BE2C (cell line): ENCODE data around the gene AEBP1.
A peak's percentile ranks its signal among the peaks of the same experiment; 100 is the strongest.

ENCODE experiments used
- DNase-seq: peaks from one replicate; pipeline ENCODE4 v3.0.0-alpha.2; 2020
- H3K27me3 ChIP-seq: fragments of 250-450 bp; sonication (Bioruptor Pico); 2 replicates; pipeline ENCODE4 v1.5.1; 2020; ENCODE audit warnings: mild to moderate bottlenecking
- H3K36me3 ChIP-seq: fragments of 250-450 bp; sonication (Bioruptor Pico); 2 replicates; pipeline ENCODE4 v1.5.1; 2020; ENCODE audit warnings: mild to moderate bottlenecking
- H3K4me1 ChIP-seq: fragments of 250-450 bp; sonication (Bioruptor Pico); 2 replicates; pipeline ENCODE4 v1.5.1; 2020
- H3K4me3 ChIP-seq: 2 replicates; pipeline ENCODE4 v1.5.1; 2011; ENCODE audit warnings: low read depth, low read length
- H3K9me3 ChIP-seq: fragments of 250-450 bp; sonication (Bioruptor Pico); 2 replicates; pipeline ENCODE4 v1.5.1; 2020
- TF ChIP-seq, protein P1 (sequence below): IDR thresholded peaks from 2 replicates; pipeline ENCODE4 v1.5.1; 2012; ENCODE audit warnings: mild to moderate bottlenecking, low read depth, low read length

AEBP1 gene

DNA sequence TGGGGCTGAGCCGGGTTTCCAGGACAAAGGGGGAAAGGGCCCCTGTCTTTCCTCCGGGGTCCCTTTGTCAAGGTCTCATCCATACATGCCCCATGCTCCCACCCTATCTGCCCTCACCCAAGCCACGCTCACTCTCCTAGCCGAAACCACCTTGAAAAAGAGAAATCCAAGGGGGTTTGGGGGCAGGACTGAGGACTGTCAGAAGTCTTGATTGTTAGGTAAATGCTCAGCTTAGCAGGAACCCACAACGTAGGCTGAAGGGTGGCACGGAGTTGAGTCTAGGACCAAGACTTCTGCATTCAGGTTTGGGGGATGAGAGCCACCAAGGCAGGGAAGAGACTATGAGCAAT is 38.1 kb upstream of the AEBP1 start:
- DNase-seq, result no peak
- no peaks in the 10 kb centered on the region for H3K9me3 ChIP-seq
- 0 out of 2 replicates have a peak, but pooled peaks cover under 1% of the 10 kb centered on the region for H3K36me3 ChIP-seq
- peak overlapping the region; percentile 66; the same call in 1 of the 2 replicates for H3K4me3 ChIP-seq
- peaks cover 14% of the 10 kb centered on the region for H3K4me1 ChIP-seq
- no peaks in the 10 kb centered on the region for H3K27me3 ChIP-seq
- TF ChIP-seq, protein P1, sequence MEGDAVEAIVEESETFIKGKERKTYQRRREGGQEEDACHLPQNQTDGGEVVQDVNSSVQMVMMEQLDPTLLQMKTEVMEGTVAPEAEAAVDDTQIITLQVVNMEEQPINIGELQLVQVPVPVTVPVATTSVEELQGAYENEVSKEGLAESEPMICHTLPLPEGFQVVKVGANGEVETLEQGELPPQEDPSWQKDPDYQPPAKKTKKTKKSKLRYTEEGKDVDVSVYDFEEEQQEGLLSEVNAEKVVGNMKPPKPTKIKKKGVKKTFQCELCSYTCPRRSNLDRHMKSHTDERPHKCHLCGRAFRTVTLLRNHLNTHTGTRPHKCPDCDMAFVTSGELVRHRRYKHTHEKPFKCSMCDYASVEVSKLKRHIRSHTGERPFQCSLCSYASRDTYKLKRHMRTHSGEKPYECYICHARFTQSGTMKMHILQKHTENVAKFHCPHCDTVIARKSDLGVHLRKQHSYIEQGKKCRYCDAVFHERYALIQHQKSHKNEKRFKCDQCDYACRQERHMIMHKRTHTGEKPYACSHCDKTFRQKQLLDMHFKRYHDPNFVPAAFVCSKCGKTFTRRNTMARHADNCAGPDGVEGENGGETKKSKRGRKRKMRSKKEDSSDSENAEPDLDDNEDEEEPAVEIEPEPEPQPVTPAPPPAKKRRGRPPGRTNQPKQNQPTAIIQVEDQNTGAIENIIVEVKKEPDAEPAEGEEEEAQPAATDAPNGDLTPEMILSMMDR, result no peak

- H3K4me1 ChIP-seq, result peaks cover 14% of the 10 kb centered on the region
- H3K4me3 ChIP-seq, result no peak overlapping the region
- H3K27me3 ChIP-seq, result no peaks in the 10 kb centered on the region
- TF ChIP-seq, protein P1, result no peak
- no peak for DNase-seq
- no peaks in the 10 kb centered on the region for H3K36me3 ChIP-seq
- H3K9me3 ChIP-seq, result no peaks in the 10 kb centered on the region
Observed at GRCh38 chr7:44066494-44067063, 37.6 kb upstream of the AEBP1 start.

DNA sequence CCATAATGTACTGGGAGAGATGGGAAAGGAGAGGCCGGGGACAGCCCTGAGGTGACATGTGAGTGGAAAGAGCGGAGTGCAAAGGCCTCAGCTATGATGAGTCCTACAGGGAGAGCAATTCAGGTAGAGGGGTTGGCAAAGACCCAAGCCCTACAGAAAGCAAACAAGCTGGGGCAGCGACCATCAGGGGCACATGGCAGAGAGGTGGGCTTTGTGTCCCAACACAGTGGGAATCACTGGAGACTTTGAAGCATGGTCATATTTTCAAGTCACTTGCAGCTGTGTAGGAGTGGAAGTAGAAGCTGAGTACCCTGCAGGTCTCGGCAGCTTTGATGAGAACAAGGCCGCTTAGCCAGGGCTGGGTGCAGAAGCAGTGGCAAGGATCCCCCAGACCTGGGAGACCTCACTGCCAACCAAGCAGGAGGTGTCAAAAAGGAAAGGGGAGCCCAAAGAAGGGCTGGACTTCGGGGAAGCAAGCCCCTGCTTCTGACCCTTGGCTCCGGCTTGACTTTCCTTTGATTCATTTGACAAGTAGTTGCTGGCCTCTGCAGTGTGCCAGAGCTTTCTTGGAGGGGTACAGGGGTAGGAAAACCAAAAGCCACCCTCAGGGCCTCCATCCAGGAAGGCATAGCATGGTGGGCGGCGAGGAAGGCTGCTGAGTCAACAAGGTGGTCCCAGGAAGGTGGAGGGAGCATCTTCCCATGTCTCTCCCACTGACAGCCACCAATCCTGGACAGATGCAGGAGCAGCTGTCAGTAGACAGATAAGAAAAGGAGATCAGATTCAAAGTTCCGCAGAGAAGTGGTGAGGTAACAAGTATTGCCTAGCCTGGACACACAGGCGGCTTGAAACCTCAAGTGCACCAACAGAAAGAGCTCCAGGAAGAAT is 36.8 kb upstream of the AEBP1 start:
- no peaks in the 10 kb centered on the region for H3K27me3 ChIP-seq
- no peak overlapping the region for H3K4me3 ChIP-seq
- H3K9me3 ChIP-seq, result no peaks in the 10 kb centered on the region
- H3K4me1 ChIP-seq, result peaks cover 19% of the 10 kb centered on the region
- no peak for DNase-seq
- TF ChIP-seq, protein P1, result no peak
- no peaks in the 10 kb centered on the region for H3K36me3 ChIP-seq

GRCh38 chr7:44068054-44068453 is 36.1 kb upstream of the AEBP1 start:
- peaks cover 24% of the 10 kb centered on the region for H3K4me1 ChIP-seq
- no peak for DNase-seq
- no peaks in the 10 kb centered on the region for H3K36me3 ChIP-seq
- no peak overlapping the region for H3K4me3 ChIP-seq
- no peaks in the 10 kb centered on the region for H3K27me3 ChIP-seq
- no peaks in the 10 kb centered on the region for H3K9me3 ChIP-seq
- TF ChIP-seq, protein P1, result no peak

GRCh38 chr7:44071726-44072363 is 32.3 kb upstream of the AEBP1 start:
- H3K36me3 ChIP-seq, result peaks cover 5% of the 10 kb centered on the region; the same call in 1 of the 2 replicates

More at GRCh38 chr7:44071726-44072363, 32.3 kb upstream of the AEBP1 start:
- no peaks in the 10 kb centered on the region for H3K9me3 ChIP-seq
- no peak overlapping the region for H3K4me3 ChIP-seq
- H3K4me1 ChIP-seq, result peaks cover 28% of the 10 kb centered on the region
- TF ChIP-seq, protein P1, result no peak
- H3K27me3 ChIP-seq, result no peaks in the 10 kb centered on the region
- DNase-seq, result no peak
